SIG-M5 (cell line): ENCODE results near the gene MPPED1.

Source experiments
- DNase-seq: peaks from one replicate; lab custom pipeline; 2025; lab: John Stamatoyannopoulos, UW

Gene MPPED1

GRCh38 chr22:43542681-43543521 is 131.1 kb downstream of the MPPED1 start:
- DNase-seq = no peak

DNA sequence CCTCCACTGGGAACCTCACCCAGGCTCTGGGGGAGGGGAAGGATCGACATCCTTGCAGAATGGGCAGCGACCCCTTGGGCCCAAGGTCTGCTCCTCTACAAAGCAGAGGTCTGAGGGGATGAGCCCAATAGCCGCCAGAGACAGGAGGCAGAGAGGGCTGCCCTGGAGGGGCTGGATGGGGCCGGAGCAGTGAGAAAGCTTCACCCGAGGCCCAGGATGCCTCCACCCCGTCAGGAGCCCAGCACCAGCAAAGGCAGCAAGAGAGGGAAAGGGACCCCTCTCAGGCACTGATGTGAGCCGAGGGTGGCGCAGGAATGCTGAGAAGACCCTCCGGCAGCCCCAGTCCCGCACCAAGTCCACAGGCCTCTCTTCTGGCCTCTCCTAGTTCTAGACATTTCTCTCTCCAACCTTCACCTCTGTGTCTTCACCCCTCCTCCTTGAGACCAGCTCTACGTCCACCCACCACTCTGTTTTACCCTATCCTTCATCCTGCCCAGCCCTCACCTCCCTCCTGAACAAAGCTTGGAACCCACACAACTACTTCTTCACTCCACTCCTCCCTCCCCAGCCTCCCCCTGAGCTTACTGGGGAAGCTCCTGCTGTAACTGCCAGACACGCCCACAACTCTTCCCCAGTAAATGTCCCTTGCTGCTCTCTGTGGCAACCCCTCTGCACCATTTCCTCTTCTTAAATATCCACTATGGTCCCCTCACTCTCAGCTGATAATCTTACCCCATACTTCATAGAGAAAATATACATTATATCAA is 131.9 kb downstream of the MPPED1 start:
- DNase-seq = no peak

DNA sequence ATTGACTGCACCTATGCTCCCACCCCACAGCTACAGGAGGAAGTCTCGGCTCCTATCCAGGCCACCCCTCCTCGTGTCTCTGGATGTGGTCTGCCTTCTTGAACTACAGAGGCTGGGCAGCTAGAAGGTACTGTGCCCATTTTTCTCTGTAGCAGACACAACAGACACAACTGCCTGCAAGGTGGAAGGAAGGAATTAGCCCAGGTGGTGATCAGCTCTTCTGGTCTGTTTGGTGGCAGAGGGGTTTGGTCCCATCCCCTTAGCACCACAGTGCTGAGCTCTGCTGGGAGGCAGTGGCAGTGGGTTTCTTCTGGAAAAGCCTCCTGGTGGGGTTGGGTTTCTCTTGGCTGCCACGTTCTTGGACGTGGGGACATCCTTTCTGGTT is 132.5 kb downstream of the MPPED1 start:
- no peak for DNase-seq

GRCh38 chr22:43546186-43546585 is 134.4 kb downstream of the MPPED1 start:
- no peak for DNase-seq

- no peak for DNase-seq
Measured at GRCh38 chr22:43550024-43550620, 138.3 kb downstream of the MPPED1 start.

DNA sequence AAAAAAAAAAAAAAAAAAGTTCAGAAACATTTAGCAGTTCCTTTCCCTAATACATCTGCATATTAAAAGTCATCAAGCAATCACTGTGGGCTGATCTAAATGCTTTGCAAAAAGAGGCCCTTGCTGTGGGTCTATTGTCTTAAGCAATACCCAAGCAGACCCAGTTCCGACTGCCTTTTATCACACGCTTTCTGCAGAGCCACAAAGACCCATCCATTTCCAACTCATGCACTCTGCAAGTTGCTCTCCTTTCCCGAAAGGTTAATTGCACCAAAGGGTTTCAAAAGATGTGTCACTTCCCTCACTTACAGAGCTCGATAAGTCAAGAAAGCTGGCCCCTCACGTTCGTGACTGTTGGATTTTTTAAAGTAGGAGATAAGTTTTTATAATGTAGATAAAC is 138.9 kb downstream of the MPPED1 start:
- DNase-seq = no peak

GRCh38 chr22:43553451-43554258 is 141.8 kb downstream of the MPPED1 start:
- DNase-seq = no peak

DNA sequence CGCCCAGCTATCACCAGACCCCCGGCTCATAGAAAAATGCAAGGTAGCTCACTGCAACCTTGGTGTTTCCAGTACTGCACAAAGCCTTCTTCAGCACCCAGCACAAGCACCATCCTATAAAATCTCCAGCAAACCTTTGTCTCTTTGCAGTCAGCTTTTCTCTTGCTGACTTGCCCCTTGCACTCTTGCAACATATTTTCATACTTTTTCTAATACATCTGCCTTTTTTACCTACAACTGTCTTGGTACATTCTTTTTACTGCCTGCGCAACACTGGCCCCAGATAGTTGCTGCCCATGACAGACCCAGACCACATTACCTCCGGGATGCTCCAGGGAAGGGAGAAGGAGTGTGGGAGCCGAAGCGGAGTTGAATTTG is 142.4 kb downstream of the MPPED1 start:
- no peak for DNase-seq

- no peak for DNase-seq
Measured at GRCh38 chr22:43554694-43555365, 143.0 kb downstream of the MPPED1 start.

DNA sequence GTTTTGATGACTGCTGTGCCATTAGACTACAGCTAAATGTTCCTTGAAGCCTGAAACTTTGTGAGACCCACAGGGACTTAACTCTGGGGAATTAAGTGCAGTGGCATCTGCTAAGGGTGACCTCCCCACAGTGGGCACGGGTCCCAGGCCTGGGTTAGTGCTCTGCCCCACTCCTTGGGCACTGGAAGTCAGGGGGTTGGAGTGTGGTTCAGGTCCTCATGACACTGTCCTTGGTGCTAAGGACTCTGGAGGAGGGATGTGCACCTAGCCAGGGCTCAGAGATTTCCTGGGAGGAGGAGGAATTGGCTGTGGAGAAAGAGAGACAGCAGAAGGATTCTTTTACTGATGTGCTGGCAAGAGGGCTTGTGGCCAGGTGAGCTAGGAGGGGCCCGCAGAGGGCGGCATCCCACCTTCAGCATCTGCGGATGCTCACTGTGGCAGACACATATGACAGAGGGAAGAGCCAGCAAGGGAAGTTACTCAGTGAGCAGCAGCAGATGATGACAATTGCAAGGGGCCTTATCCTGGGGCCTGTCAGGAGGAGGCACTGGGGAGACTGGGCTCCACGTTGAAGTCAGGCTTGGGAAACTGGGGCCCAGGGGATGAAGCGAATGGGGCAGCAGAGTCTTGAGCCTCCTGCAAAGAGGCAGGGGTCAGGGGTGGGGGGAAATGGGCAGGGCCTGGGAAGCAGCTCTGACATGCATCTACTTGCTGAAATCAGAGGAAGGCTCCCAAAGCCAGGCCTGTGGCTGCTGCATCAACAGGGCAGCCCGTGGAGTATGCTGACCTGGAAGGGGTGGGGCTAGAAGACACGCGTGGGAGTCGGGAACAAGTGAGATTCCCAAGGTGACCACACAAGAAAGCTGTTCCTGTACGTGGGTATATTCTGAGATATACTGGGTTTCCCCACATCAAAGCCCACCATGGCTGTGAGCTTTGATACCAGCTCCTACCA is 144.0 kb downstream of the MPPED1 start:
- DNase-seq = no peak
